Embryonic facial prominence (tissue), 1 donor: ENCODE data around the gene MYO1F.
A peak's percentile ranks its signal among the peaks of the same experiment; 100 is the strongest.
"Not testable (repeated sequence)": the region's sequence is repeated elsewhere in the genome, so short reads cannot be mapped to it uniquely, and the experiment has no call there.

Experiments
- DNase-seq: peaks from one replicate; pipeline ENCODE4 v3.0.0-alpha.2; 2016; ENCODE audit errors: extremely low spot score

The MYO1F gene

GRCh38 chr19:8564866-8565265 is 12.4 kb downstream of the MYO1F start:
- DNase-seq = not testable (repeated sequence)

GRCh38 chr19:8561075-8561764 is 16.0 kb downstream of the MYO1F start:
- DNase-seq = no peak

- no peak for DNase-seq
Observed at GRCh38 chr19:8558325-8558724, 18.9 kb downstream of the MYO1F start.

GRCh38 chr19:8557642-8558238 is 19.5 kb downstream of the MYO1F start:
- DNase-seq = no peak

DNA sequence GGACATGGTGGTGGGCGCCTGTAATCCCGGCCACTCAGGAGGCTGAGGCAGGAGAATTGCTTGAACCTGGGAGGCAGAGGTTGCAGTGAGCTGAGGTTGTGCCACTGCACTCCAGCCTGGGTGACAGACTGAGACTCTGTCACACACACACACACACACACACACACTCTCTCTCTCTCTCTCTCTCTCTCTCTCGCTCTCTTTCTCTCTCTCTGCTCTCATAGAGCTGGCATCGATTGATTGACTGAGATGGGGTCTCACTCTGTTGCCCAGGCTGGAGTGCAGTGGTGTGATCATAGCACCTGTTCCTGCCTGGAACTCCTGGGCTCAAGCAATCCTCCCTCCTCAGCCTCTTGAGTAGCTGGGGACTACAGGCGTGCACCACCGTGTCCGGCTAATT is 23.5 kb downstream of the MYO1F start:
- not testable (repeated sequence) for DNase-seq

GRCh38 chr19:8552810-8553209 is 24.4 kb downstream of the MYO1F start:
- peak; percentile 10 for DNase-seq

DNA sequence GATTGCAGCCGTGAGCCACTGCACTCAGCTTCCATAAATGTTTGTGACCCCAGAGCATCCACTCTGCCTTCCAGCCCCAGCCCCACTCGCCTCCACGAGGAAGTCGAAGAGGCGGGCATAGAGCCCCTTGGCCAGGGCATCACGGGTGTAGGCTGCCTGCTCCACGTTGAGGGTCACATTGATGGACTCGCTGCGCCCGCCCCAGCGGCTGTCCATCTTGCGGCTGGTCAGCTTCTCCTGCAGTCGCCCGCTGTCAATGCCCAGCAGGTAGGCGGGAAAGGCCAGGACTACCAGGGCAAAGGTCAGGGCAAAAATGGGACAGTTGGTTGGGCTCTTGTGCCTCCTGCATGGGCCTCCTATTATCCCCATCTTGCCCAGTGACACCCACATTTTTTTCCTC is 27.2 kb downstream of the MYO1F start:
- no peak for DNase-seq

DNA sequence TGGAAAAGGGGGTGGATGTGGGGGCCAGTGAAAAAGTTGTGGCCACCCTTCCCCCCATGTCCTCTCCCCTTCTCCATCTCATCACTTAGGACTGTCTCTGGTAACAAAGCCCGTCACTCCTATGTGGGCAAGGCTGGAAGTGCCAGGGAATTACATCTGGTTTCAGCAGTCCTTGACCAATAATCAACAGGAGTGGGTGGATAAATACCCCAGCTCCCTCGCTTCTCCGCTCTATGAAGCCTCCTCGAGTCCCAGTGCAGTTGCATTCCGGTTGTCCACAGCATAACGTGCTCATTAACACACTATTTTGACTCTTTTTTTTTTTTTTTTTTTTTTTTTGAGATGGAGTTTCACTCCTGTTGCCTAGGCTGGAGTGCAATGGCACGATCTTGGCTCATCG is 31.5 kb downstream of the MYO1F start:
- DNase-seq = no peak

DNA sequence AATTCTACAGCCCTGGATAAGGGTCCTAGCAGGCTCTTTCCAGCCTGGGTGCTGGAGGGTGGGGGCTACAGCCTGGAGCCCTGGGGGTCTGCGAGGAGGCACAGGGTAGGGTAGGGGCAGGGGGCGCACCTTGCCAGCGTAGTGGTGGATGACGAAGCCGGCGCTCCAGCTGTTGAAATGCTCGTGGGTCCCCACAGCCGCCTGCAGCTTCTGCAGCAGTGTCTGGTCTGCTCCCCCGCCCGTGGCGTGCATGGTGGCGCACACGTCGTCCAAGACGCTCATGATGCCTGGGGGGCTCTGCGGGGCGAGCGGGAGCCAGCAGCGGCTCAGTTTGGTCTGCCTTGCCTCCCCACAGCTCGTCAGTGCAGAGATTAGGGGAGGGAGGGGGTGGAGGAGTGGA is 33.1 kb downstream of the MYO1F start:
- no peak for DNase-seq

DNA sequence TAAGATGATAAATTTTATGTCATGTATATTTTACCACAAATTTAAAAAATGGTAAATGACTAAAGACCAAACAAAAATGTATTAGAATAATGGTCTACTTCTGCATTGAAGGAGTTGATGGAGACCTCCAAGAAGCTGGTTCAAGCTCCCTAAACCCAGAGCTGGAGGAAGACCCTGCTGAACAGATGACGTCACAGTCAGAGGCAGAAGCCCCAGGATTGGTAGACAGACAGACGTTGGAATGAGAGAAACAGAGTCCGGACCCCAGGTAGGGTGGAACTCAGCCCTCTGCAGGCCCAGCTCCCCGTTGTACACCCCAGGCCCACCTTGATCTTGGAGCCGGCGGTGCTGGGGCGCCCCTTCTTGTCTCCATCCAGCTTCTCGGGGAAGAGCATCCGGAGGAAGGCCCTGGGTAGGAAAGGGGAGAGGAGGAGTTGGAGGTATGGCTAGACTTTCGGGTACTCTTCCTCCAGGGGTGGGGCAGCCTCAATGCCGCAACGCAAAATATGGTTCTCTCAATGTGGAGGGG is 37.6 kb downstream of the MYO1F start:
- DNase-seq = no peak

- DNase-seq = no peak
Observed at GRCh38 chr19:8537099-8537498, 40.1 kb downstream of the MYO1F start.

DNA sequence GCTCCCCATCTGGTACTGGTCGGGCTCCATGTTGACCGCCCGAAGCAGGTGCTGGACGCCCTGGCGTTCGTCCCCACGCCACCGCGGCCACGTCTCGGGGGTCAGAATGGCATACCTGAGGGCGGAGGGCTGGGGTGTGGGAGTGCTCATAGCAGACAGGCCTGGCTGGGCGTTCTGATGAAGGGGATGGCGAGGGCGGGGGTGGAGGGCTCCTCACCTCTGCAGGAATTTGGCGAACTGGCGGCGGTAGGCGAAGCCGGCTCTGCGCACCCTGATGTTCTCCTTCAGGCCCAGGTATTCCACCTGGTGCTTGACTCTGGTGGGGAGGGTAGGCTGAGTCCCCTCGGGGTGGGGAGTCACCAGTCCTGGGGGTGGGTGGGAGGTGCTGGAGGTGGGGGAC is 41.0 kb downstream of the MYO1F start:
- no peak for DNase-seq

GRCh38 chr19:8532225-8532624 is 45.0 kb downstream of the MYO1F start:
- no peak for DNase-seq

GRCh38 chr19:8531470-8531869 is 45.8 kb downstream of the MYO1F start:
- no peak for DNase-seq

DNA sequence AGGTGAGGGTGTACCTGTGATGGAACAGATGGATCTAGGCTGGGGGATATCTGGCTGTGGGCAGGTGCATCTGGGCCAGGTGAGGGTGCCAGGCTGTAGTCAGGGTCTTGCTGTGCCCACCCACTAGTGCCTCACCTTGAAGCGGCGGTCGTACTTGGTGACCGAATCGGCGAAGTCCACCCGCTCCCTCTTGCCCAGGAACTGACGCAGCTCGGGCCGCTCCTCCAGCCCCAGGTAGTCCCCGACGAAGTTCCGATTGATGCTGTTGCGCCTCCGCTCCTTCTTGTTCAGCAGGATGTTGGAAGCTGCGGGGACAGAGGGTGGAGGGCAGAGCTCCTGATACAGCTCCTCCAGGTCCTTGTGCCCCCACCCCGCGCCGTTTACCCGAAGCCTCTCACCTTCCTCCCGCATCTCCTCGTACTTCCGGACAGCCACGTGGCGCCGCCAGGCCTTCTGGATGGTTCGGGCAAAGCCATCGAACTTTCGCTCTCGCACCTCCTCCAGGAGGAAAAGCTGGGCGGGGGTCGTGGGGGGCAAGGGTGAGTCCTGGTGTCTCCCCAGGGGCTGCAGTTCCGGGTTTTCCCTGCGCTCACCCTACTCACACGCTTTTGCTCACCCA is 47.1 kb downstream of the MYO1F start:
- no peak for DNase-seq

DNA sequence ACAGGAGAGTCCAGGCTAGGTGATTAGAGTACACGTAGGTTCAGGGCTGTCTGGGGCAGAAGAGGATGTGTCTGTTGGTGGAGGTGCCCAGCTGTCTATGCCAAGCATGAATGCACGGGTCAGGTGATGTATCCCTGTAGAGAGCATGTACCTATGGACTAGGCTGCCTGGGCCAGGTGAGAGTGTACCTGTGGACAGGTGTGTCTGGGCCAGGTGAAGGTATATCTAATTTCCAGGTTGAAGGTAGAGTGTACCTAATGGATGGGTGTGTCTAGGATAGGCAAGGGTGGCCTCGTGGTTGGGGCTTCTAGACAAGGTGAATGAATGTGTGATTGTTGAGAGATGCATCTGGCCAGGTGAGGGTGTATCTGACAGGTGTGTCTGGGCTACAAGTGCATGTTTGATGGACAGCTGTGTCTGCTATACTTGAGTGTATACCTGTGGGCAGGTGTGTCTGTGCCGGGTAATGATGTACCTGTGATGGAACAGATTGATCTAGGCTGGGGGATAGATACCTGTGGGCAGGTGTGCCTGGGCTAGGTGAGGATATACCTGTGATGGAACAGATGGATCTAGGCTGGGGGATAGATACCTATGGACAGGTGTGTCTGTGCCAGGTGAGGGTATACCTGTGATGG is 47.8 kb downstream of the MYO1F start:
- DNase-seq = no peak

GRCh38 chr19:8528500-8528899 is 48.7 kb downstream of the MYO1F start:
- no peak for DNase-seq

DNA sequence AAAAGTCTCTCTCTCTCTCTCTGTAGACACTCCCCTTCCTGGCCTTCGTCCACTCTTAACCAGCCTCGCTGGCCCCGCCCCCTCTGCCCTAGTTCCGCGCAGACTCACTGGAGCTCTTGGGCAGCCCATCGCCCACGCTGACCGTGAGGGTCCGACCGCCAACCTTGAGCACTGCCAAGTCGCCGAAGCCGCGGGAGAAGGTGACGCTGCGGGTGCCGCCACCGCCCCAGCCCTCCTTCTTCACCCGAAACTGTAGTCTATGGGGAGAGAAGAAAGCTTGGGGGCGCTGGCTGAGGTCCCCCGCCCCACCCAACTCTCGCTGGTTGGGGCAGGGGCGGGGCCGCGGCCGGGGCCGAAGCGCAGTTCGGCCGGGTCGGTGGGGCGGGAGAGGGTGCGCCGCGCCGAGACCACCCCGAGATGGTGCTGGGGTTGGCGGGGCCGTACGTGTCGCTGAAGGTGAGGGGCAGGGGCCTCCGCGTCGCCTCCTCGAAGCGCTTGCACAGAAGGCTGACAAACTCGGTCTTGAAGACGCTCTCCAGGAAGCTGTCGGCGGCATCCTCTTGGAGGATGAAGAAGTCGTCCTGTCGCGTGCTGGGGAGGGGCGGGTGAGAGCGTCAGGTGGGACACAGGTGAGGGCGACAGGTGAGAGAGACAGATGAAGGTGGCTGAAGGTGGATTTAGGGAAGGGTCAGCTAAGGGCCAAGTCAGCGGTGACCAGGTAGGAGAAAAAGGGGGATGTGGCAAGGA is 50.7 kb downstream of the MYO1F start:
- DNase-seq = peak; percentile 89

- no peak for DNase-seq
Observed at GRCh38 chr19:8525401-8525684, 51.9 kb downstream of the MYO1F start.

DNA sequence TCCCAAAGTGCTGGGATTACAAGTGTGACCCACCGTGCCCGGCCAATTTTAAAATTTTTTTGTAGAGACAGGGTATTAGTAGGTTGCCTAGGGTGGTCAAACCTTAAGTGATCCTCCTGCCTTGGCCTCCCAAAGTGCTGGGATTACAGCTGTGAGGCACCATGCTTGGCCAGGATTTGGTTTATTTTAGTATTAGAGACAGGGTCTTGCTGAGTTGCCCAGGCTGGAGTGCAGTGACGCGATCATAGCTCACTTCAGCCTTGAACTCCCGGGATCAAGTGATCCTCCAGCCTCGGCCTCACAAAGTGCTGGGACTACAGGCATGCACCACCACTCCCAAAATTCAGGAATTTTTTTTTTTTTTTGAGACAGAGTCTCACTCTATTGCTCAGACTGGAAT is 57.9 kb downstream of the MYO1F start:
- DNase-seq = no peak

GRCh38 chr19:8518536-8518935 is 58.7 kb downstream of the MYO1F start:
- DNase-seq = no peak
